OCI-LY7 (cell line): ENCODE results near the gene PGM2L1. TPM values are rescaled to one million over a fixed set of nuclear protein-coding genes. Genes with fewer than 3 reads are reported as not detected.

Experiments used
- BruUV-seq: library from RNA; stranded (reverse); fragments of 400-500 nt; replicated peaks from 2 replicates; lab custom pipeline; 2021; lab: Mats Ljungman, UMichigan
- CTCF ChIA-PET: fragments of 300-600 bp; sonication (Branson Sonifier 250); formaldehyde crosslinking; loops from one replicate; lab custom pipeline; 2022; ENCODE audit warnings: antibody characterized with exemption; ENCODE audit not compliant: unreplicated experiment; lab: Charles Lee
- POLR2A ChIA-PET: fragments of 300-600 bp; sonication (Branson Sonifier 250); formaldehyde crosslinking; loops from one replicate; lab custom pipeline; 2022; ENCODE audit warnings: antibody characterized with exemption; lab: Charles Lee
- DNase-seq: peaks from one replicate; pipeline ENCODE4 v3.0.0-alpha.2; 2015; ENCODE audit warnings: low spot score
- H2AFZ ChIP-seq: fragments of 200-600 bp; sonication (generic), shearing (Covaris generic); 2 replicates; pipeline ENCODE4 v1.6.1; 2014; ENCODE audit warnings: mild to moderate bottlenecking, antibody characterized with exemption, low read length, moderate library complexity
- H3K27ac ChIP-seq: fragments of 200-600 bp; sonication (generic); 2 replicates; pipeline ENCODE4 v1.5.1; 2014; ENCODE audit warnings: mixed run types, low read depth, mild to moderate bottlenecking, moderate library complexity, low read length, inconsistent platforms; ENCODE audit not compliant: poor library complexity, severe bottlenecking
- H3K36me3 ChIP-seq: fragments of 200-600 bp; sonication (generic); 2 replicates; pipeline ENCODE4 v1.6.1; 2014; ENCODE audit warnings: mild to moderate bottlenecking, antibody characterized with exemption, low read length, moderate library complexity, mixed read lengths; ENCODE audit not compliant: insufficient read depth
- H3K4me1 ChIP-seq: fragments of 200-600 bp; sonication (generic); 2 replicates; pipeline ENCODE4 v1.5.1; 2014; ENCODE audit warnings: mild to moderate bottlenecking, low read length; ENCODE audit not compliant: insufficient read depth, poor library complexity, severe bottlenecking
- H3K4me2 ChIP-seq: fragments of 200-600 bp; sonication (generic); 2 replicates; pipeline ENCODE4 v1.6.1; 2014; ENCODE audit warnings: mild to moderate bottlenecking, low read length
- H3K4me3 ChIP-seq: fragments of 200-600 bp; sonication (generic); 2 replicates; pipeline ENCODE4 v1.5.1; 2014; ENCODE audit warnings: mild to moderate bottlenecking, low read depth, low read length; ENCODE audit not compliant: poor library complexity, severe bottlenecking
- H3K79me2 ChIP-seq: fragments of 200-600 bp; sonication (generic); 2 replicates; pipeline ENCODE4 v1.6.1; 2016; ENCODE audit warnings: low read depth, mild to moderate bottlenecking, low read length, moderate library complexity, mixed read lengths; ENCODE audit not compliant: insufficient read depth
- H3K9me2 ChIP-seq: fragments of 200-600 bp; sonication (generic); 2 replicates; pipeline ENCODE4 v1.6.1; 2016; ENCODE audit warnings: mild to moderate bottlenecking, low read length, mixed read lengths; ENCODE audit not compliant: insufficient read depth
- H3K9me3 ChIP-seq: fragments of 200-600 bp; sonication (generic); 2 replicates; pipeline ENCODE4 v1.6.1; 2014; ENCODE audit warnings: mild to moderate bottlenecking, mixed run types, low read length, mixed read lengths
- H4K20me1 ChIP-seq: fragments of 200-600 bp; sonication (generic); 2 replicates; pipeline ENCODE4 v1.6.1; 2014; ENCODE audit warnings: mild to moderate bottlenecking, antibody characterized with exemption, low read length, moderate library complexity, mixed read lengths; ENCODE audit not compliant: insufficient read depth
- EZH2phosphoT487 ChIP-seq: fragments of 200-600 bp; sonication (generic); IDR thresholded peaks from 2 replicates; pipeline ENCODE4 v1.6.1; 2018; ENCODE audit warnings: low read depth, borderline replicate concordance, mild to moderate bottlenecking, mixed run types, antibody characterized with exemption, low read length, moderate library complexity, mixed read lengths
- intact Hi-C: fragments of 100-400 bp; cut with micrococcal nuclease; formaldehyde crosslinking; loops from one replicate; pipeline ENCODE4 v1.10.0; 2022; ENCODE audit not compliant: unreplicated experiment
- total RNA-seq, 2 experiments: library from RNA; depleted of rRNA in 1 of 2; stranded (reverse); fragments of >200 nt in 1 of 2; shearing (Covaris generic) in 1 of 2; gene quantifications; 2 replicates each; pipeline ENCODE4 v1.2.3, GENCODE V29; 2014 to 2022
- TF ChIP-seq, protein P1 (sequence below): fragments of 200-600 bp; sonication (generic); conservative IDR thresholded peaks from 2 replicates; pipeline ENCODE4 v1.5.1; 2014; ENCODE audit warnings: mild to moderate bottlenecking, antibody characterized with exemption, low read length, moderate library complexity, mixed read lengths

Gene PGM2L1
- total RNA-seq, 2 experiments from 2014 or later = 0.78 to 0.79 TPM

DNA sequence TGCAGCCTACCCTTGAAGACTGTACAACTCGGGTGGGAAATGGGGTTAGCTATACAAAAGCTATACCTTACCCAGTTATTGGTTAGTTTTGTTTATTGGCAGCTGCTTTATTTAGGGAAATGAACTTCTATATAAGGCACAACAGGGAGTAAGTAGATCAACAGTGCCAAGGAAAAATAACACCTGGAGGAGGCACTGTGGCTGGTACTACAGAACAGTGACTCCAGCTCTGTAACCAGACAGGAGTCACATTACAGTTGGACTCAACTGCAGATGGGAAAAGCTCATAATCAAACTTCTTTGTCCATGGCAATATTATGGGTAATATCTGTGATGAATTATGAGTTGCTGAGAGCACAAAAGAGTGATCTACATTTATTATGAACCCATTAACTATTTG, 100.7 kb downstream of the PGM2L1 start:
- ChIA-PET POLR2A (interaction anchor here (0.7 kb wide), 1 partner anchor 810 kb away, joined by 3 read pairs; no protein-coding TSS in a partner anchor), CTCF (no interaction called here)
- Histone ChIP-seq H3K36me3 (no peaks in the 10 kb centered on the region), H3K9me3 (0 out of 2 replicates have a peak, but pooled peaks cover 3% of the 10 kb centered on the region), H3K9me2 (no peaks in the 10 kb centered on the region), H3K4me2 (no peak overlapping the region), H3K79me2 (no peaks in the 10 kb centered on the region), H4K20me1 (no peaks in the 10 kb centered on the region), H3K4me1 (no peaks in the 10 kb centered on the region), H2AFZ (no peak overlapping the region), H3K4me3 (no peak overlapping the region), H3K27ac (no peak overlapping the region)
- no peak for TF ChIP-seq EZH2phosphoT487
- TF ChIP-seq, protein P1, sequence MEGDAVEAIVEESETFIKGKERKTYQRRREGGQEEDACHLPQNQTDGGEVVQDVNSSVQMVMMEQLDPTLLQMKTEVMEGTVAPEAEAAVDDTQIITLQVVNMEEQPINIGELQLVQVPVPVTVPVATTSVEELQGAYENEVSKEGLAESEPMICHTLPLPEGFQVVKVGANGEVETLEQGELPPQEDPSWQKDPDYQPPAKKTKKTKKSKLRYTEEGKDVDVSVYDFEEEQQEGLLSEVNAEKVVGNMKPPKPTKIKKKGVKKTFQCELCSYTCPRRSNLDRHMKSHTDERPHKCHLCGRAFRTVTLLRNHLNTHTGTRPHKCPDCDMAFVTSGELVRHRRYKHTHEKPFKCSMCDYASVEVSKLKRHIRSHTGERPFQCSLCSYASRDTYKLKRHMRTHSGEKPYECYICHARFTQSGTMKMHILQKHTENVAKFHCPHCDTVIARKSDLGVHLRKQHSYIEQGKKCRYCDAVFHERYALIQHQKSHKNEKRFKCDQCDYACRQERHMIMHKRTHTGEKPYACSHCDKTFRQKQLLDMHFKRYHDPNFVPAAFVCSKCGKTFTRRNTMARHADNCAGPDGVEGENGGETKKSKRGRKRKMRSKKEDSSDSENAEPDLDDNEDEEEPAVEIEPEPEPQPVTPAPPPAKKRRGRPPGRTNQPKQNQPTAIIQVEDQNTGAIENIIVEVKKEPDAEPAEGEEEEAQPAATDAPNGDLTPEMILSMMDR = no peak
- intact Hi-C loops = no loop called here
- no TSS peak for BruUV-seq
- no peak for DNase-seq

DNA sequence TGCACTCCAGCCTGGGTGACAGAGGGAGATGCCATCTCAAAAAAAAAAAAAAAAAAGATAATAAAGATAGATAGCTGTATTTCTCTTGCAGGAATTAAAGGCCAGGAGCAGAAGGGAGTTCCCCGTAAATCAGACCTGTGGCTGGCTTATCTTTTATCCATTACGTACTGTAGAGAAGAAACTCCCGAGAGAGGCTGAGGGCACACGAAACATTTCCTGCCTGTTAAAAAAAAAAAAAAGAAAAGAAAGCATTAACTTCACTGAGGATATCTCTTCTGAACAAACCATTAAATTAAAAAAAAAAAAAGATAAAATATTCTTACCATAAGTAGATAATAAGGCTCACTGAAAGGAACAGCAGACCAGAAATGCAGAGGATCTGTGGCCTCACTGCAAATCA, 109.3 kb downstream of the PGM2L1 start:
- Histone ChIP-seq H3K36me3 (no peaks in the 10 kb centered on the region), H3K4me1 (no peaks in the 10 kb centered on the region), H2AFZ (no peak overlapping the region), H3K4me3 (no peak overlapping the region), H3K79me2 (no peaks in the 10 kb centered on the region), H3K27ac (no peak overlapping the region), H3K4me2 (no peak overlapping the region), H3K9me2 (no peaks in the 10 kb centered on the region), H3K9me3 (no peaks in the 10 kb centered on the region), H4K20me1 (no peaks in the 10 kb centered on the region)
- CTCF ChIA-PET = no interaction called here
- no peak for DNase-seq
- TF ChIP-seq, protein P1 = no peak
- TF ChIP-seq EZH2phosphoT487 = no peak
- no TSS peak for BruUV-seq
- intact Hi-C loops = no loop called here
- POLR2A ChIA-PET = no interaction called here

DNA sequence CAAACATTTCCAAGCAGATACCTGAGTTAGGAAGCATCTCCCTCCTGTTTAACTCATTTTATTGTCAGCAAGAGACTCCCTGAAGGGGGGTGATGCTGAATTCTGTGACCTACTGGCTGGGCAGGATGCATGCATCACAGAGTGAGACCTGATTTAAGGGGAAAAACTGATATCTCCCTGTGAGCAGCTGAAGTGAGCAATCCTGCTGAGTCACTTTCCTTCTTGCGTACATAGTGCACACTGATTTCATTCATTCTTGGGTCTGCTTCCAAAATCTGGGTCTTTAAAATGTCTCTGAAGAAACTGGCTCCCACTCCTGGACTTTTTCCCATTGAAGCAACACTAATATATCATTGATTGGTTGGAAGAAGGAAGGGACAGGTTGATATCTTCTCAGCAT, 110.1 kb downstream of the PGM2L1 start:
- Histone ChIP-seq H3K27ac (no peak overlapping the region), H3K4me1 (no peaks in the 10 kb centered on the region), H4K20me1 (no peaks in the 10 kb centered on the region), H3K9me3 (no peaks in the 10 kb centered on the region), H3K79me2 (no peaks in the 10 kb centered on the region), H3K4me2 (no peak overlapping the region), H2AFZ (no peak overlapping the region), H3K36me3 (no peaks in the 10 kb centered on the region), H3K9me2 (no peaks in the 10 kb centered on the region), H3K4me3 (no peak overlapping the region)
- ChIA-PET CTCF (no interaction called here), POLR2A (no interaction called here)
- TF ChIP-seq, protein P1 = no peak
- TF ChIP-seq EZH2phosphoT487 = no peak
- no TSS peak for BruUV-seq
- intact Hi-C loops = no loop called here
- no peak for DNase-seq
